H1 (cell line): ENCODE results near the gene MLEC. TPM values are rescaled to one million over a fixed set of nuclear protein-coding genes. Genes with fewer than 3 reads are reported as not detected.

Experiments used
- CHD2 ChIP-seq: IDR thresholded peaks from 2 replicates; pipeline ENCODE4 v1.6.1; 2012; ENCODE audit warnings: low read length, improper control_type of control experiment
- KDM1A ChIP-seq: fragments of 200-600, 300-600 bp; sonication (generic); IDR thresholded peaks from 2 replicates; pipeline ENCODE4 v1.7.1; 2016; ENCODE audit warnings: mild to moderate bottlenecking, low read length, borderline replicate concordance
- NANOG ChIP-seq: IDR thresholded peaks from 2 replicates; pipeline ENCODE4 v1.6.1; 2011; ENCODE audit warnings: low read length, low read depth, mild to moderate bottlenecking, inconsistent platforms; ENCODE audit not compliant: insufficient read depth, poor library complexity, severe bottlenecking
- SIRT6 ChIP-seq: IDR thresholded peaks from one replicate; pipeline ENCODE4 v1.7.1; 2012; ENCODE audit warnings: low read length, inconsistent platforms
- TAF7 ChIP-seq: optimal IDR thresholded peaks from 2 replicates; pipeline ENCODE3; 2011; ENCODE audit warnings: low read depth, mild to moderate bottlenecking, inconsistent platforms, low read length, moderate library complexity, borderline replicate concordance
- YY1 ChIP-seq: IDR thresholded peaks from 2 replicates; pipeline ENCODE4 v1.6.1; 2011; ENCODE audit warnings: low read depth, mild to moderate bottlenecking, low read length
- polyA plus RNA-seq, 7 experiments: library from polyadenylated mRNA; depleted of rRNA in 3 of 7; stranded (reverse) in 5 of 7; unstranded in 2 of 7; fragments of >200 nt in 5 of 7; fragments of 200-250 nt in 2 of 7; gene quantifications; 1 replicate in 5 of 7; 2 replicates in 1 of 7; 4 replicates in 1 of 7; pipeline versions ENCODE4 v1.2.1 to v1.2.3, GENCODE V29; 2011 to 2013; ENCODE audit warnings: missing spikeins in 2 of 7, mixed read lengths in 2 of 7
- total RNA-seq: library from RNA; stranded (reverse); fragmentation: NEBNext Ultra II Directional; extraction: Animal tissue kit (Norgen Biotek cat#: 25700); gene quantifications from 2 replicates; pipeline ENCODE4 v1.2.1, GENCODE V29; 2021

MLEC gene
- total and polyA plus RNA-seq, 2 of the 8 experiments (the other 6 are each of a cell fraction or from before 2014, with no cell fraction given) = 37.1 to 260 TPM

DNA sequence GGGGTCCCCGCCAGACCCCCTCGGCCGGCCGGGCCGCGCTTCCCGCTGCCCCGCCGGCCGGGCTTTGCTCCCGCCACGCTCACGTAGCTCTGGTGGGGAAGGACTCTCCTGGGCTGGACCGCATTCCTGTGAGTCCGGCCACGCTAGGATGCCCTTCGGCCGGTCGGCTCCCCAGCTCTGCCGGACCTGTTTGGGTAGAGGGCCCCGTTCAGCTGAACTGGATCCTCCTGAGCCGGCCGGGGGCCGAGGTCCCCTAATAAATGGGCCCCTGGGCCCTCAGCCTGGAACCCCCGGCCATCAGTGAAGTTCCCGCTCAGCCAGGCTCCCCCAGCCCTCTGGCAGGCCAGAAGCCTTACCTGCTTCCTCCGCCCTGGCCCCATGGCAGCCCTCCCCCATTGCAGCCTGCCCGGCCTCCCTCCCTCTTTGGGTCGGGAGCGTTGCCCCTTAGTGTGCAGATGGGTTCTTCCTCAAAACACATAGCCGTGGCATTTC, 23.9 kb downstream of the MLEC start (continued):
- TF ChIP-seq TAF7 (no peak), CHD2 (no peak), YY1 (0 out of 2 replicates have a peak, but pooled peaks have one; percentile 5), SIRT6 (no peak), KDM1A (no peak), NANOG (no peak)
